ENCODE measurements around the gene AP5B1. TPM values are rescaled to one million over a fixed set of nuclear protein-coding genes. Genes with fewer than 3 reads are reported as not detected.
A peak's percentile ranks its signal among the peaks of the same experiment; 100 is the strongest.

The AP5B1 gene
- total RNA-seq, result 10 to 100 TPM; 15.5 to 19.3 (median 17.6) TPM

- peak; percentile 58 to 59 for DNase-seq (ENCODE audit: low spot score in 2 of 2)
Measured at GRCh38 chr11:65780770-65781151, at the start of gene AP5B1. TSS of gene AP5B1 (minus strand) at chr11:65780976. CDS start at chr11:65780591, 385 bp downstream.

GRCh38 chr11:65829459-65829858 is 48.7 kb upstream of the AP5B1 start:
- no peak overlapping the region for H3K27ac ChIP-seq
- peaks cover 0 to 4% of the 10 kb centered on the region in 2 donors for H3K4me1 ChIP-seq
- no peaks in the 10 kb centered on the region for H3K9me3 ChIP-seq
- no peak for DNase-seq (ENCODE audit: low spot score in 2 of 2)
- intact Hi-C loops (cut with DNase I; ENCODE audit: low total_unique reads), result no loop called here
- TF ChIP-seq CTCF (IDR thresholded peaks at IDR 0.05), result no peak
- TF ChIP-seq POLR2AphosphoS5 (IDR thresholded peaks at IDR 0.05), result no peak
- no peak for TF ChIP-seq POLR2A (IDR thresholded peaks at IDR 0.05)
- H3K36me3 ChIP-seq, result no peaks in the 10 kb centered on the region
- H3K4me3 ChIP-seq, result no peak overlapping the region
- no peaks in the 10 kb centered on the region for H3K27me3 ChIP-seq

More at GRCh38 chr11:65780770-65781151, at the start of gene AP5B1:
- H3K4me1 ChIP-seq, result peaks cover 0 to 4% of the 10 kb centered on the region in 2 donors
- H3K27me3 ChIP-seq, result peaks cover under 1% of the 10 kb centered on the region in 2 donors
- H3K27ac ChIP-seq, result peak within 1 kb of the TSS; percentile 79 to 87
- intact Hi-C loops (cut with DNase I; ENCODE audit: low total_unique reads), result no loop called here
- no peak for TF ChIP-seq POLR2AphosphoS5 (IDR thresholded peaks at IDR 0.05)
- TF ChIP-seq CTCF (IDR thresholded peaks at IDR 0.05), result no peak
- no peak for TF ChIP-seq POLR2A (IDR thresholded peaks at IDR 0.05)
- H3K36me3 ChIP-seq, result no peaks in the 10 kb centered on the region
- H3K9me3 ChIP-seq, result no peaks in the 10 kb centered on the region
- H3K4me3 ChIP-seq, result peak within 1 kb of the TSS; percentile 87 to 95 (median 88)

- no peaks in the 10 kb centered on the region for H3K4me1 ChIP-seq
- TF ChIP-seq POLR2A (IDR thresholded peaks at IDR 0.05), result no peak
- no peak for TF ChIP-seq POLR2AphosphoS5 (IDR thresholded peaks at IDR 0.05)
- TF ChIP-seq CTCF (IDR thresholded peaks at IDR 0.05), result no peak
- no peak overlapping the region for H3K27ac ChIP-seq
- intact Hi-C loops (cut with DNase I; ENCODE audit: low total_unique reads), result no loop called here
- no peaks in the 10 kb centered on the region for H3K27me3 ChIP-seq
- no peaks in the 10 kb centered on the region for H3K9me3 ChIP-seq
- DNase-seq (ENCODE audit: low spot score in 2 of 2), result no peak
- H3K4me3 ChIP-seq, result no peak overlapping the region
- H3K36me3 ChIP-seq, result no peaks in the 10 kb centered on the region
Measured at GRCh38 chr11:65826984-65827735, 46.4 kb upstream of the AP5B1 start.

- Histone ChIP-seq H3K27me3 (no peaks in the 10 kb centered on the region), H3K36me3 (no peaks in the 10 kb centered on the region), H3K4me1 (no peaks in the 10 kb centered on the region), H3K9me3 (no peaks in the 10 kb centered on the region), H3K4me3 (no peak overlapping the region), H3K27ac (no peak overlapping the region)
- DNase-seq (ENCODE audit: low spot score in 2 of 2), result no peak
- no peak for TF ChIP-seq POLR2A (IDR thresholded peaks at IDR 0.05)
- TF ChIP-seq CTCF (IDR thresholded peaks at IDR 0.05), result no peak
- TF ChIP-seq POLR2AphosphoS5 (IDR thresholded peaks at IDR 0.05), result no peak
- intact Hi-C loops (cut with DNase I; ENCODE audit: low total_unique reads), result no loop called here
Measured at GRCh38 chr11:65822776-65823528, 42.2 kb upstream of the AP5B1 start.

- no peaks in the 10 kb centered on the region for H3K36me3 ChIP-seq
- no peak overlapping the region for H3K27ac ChIP-seq
- H3K4me3 ChIP-seq, result no peak overlapping the region
- no peaks in the 10 kb centered on the region for H3K27me3 ChIP-seq
- DNase-seq (ENCODE audit: low spot score in 2 of 2), result no peak
- intact Hi-C loops (cut with DNase I; ENCODE audit: low total_unique reads), result no loop called here
- TF ChIP-seq POLR2AphosphoS5 (IDR thresholded peaks at IDR 0.05) (no peak), CTCF (IDR thresholded peaks at IDR 0.05) (no peak), POLR2A (IDR thresholded peaks at IDR 0.05) (no peak)
- no peaks in the 10 kb centered on the region for H3K9me3 ChIP-seq
- no peaks in the 10 kb centered on the region for H3K4me1 ChIP-seq
Measured at GRCh38 chr11:65821107-65821506, 40.3 kb upstream of the AP5B1 start.
